PFSK-1 (cell line): Measurements from ENCODE around the gene ZC3H12C.

Experiments
- FOXP2 ChIP-seq: optimal IDR thresholded peaks from 2 replicates; pipeline ENCODE3; 2011; ENCODE audit warnings: borderline replicate concordance, control low read depth, inconsistent platforms; ENCODE audit not compliant: insufficient read depth; ENCODE audit errors: extremely low read length, extremely low read depth
- POLR2AphosphoS5 ChIP-seq: IDR thresholded peaks from 2 replicates; pipeline ENCODE4 v1.6.1; 2012; ENCODE audit warnings: low read depth, mild to moderate bottlenecking, control low read depth, low read length, moderate library complexity
- SIN3A ChIP-seq: IDR thresholded peaks from 2 replicates; pipeline ENCODE4 v1.6.1; 2012; ENCODE audit warnings: mild to moderate bottlenecking, low read length, moderate library complexity, borderline replicate concordance; ENCODE audit not compliant: insufficient read depth
- TAF1 ChIP-seq: IDR thresholded peaks from 2 replicates; pipeline ENCODE4 v1.6.1; 2012; ENCODE audit warnings: low read length, control low read depth, borderline replicate concordance; ENCODE audit not compliant: insufficient read depth
- TF ChIP-seq, protein P1 (sequence below), 2 experiments: IDR thresholded peaks; 2 replicates each; pipeline versions ENCODE4 v1.6.1 to v1.8.0; 2011 to 2012; ENCODE audit warnings: low read depth in 2 of 2, low read length in 2 of 2, control low read depth in 1 of 2, inconsistent platforms in 1 of 2, mild to moderate bottlenecking in 1 of 2, moderate library complexity in 1 of 2; ENCODE audit not compliant: insufficient read depth in 1 of 2

The ZC3H12C gene

DNA sequence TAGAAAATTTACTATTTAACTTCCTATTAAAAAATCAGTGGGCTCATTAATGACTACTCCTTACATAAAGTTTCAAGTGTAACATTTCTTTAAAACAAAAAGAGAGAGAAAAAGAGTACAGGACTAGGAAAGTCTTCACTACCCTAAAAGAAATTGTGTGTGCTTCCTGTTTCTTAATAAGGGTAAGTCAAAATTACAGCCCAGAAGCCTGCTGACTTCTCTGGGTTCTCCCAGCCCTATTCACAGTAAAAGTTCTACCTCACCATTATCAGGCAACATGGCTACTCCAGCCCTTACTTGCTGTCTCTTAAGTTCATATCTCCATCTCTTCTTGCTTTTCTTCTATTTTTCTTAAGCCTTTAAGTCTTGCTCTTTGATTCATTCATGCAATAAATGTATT lies 20.3 kb upstream of the ZC3H12C start:
- TF ChIP-seq FOXP2 = no peak
- TF ChIP-seq, protein P1, sequence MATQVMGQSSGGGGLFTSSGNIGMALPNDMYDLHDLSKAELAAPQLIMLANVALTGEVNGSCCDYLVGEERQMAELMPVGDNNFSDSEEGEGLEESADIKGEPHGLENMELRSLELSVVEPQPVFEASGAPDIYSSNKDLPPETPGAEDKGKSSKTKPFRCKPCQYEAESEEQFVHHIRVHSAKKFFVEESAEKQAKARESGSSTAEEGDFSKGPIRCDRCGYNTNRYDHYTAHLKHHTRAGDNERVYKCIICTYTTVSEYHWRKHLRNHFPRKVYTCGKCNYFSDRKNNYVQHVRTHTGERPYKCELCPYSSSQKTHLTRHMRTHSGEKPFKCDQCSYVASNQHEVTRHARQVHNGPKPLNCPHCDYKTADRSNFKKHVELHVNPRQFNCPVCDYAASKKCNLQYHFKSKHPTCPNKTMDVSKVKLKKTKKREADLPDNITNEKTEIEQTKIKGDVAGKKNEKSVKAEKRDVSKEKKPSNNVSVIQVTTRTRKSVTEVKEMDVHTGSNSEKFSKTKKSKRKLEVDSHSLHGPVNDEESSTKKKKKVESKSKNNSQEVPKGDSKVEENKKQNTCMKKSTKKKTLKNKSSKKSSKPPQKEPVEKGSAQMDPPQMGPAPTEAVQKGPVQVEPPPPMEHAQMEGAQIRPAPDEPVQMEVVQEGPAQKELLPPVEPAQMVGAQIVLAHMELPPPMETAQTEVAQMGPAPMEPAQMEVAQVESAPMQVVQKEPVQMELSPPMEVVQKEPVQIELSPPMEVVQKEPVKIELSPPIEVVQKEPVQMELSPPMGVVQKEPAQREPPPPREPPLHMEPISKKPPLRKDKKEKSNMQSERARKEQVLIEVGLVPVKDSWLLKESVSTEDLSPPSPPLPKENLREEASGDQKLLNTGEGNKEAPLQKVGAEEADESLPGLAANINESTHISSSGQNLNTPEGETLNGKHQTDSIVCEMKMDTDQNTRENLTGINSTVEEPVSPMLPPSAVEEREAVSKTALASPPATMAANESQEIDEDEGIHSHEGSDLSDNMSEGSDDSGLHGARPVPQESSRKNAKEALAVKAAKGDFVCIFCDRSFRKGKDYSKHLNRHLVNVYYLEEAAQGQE (IDR thresholded peaks at IDR 0.05; ENCODE audit: insufficient read depth in 1 of 2, low read depth in 2 of 2, low read length in 2 of 2) = no peak
- no peak for TF ChIP-seq POLR2AphosphoS5
- no peak for TF ChIP-seq TAF1
- TF ChIP-seq SIN3A = no peak

DNA sequence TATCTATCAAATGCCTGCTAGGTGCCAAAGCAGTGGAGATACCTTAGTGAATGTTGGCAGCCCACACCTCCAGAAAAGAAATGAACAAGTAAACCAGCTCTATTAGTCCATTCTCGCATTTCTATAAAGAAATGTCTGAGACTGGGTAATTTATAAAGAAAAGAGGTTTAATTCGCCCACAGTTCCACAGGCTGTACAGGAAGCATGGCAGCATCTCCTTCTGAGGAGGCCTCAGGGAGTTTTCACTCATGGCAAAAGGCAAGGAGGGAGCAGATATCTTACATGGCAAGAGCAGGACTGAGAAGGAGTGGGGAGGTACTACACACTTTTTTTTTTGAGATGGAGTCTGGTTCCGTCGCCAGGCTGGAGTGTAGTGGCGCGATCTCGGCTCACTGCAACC lies 18.7 kb upstream of the ZC3H12C start:
- TF ChIP-seq POLR2AphosphoS5 (no peak), TAF1 (no peak), SIN3A (no peak), FOXP2 (no peak)
- TF ChIP-seq, protein P1 (IDR thresholded peaks at IDR 0.05; ENCODE audit: insufficient read depth in 1 of 2, low read depth in 2 of 2, low read length in 2 of 2) = no peak

DNA sequence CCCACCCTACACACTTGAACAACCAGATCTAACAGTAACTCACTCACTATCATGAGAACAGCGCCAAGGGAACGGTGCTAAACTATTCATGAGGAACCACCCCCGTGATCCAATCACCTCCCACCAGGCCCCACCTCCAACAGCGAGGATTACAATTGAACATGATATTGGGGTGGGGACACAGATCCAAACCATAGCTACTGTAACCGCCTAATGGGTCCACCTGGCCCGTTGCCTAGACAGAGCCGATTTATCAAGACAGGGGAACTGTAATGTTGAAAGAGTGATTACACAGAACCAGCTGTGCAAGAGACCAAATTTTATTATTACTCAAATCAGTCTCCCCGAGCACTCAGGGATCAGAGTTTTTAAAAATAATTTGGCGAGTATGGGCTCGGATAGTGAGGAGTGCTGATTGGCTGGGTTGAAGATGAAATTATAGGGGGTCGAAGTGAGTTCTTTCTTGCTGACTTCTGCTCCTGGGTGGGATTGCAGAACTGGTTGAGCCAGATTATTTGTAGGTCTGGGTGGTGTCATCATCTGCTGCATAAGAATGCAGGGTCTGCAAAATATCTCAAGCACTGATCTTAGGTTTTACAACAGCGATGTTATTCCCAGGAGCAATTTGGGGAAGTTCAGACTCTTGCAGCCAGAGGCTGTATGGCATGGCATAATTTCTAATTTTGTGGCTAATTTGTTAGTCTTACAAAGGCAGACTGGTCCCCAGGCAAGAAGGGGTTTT lies 17.9 kb upstream of the ZC3H12C start:
- TF ChIP-seq, protein P1 (IDR thresholded peaks at IDR 0.05; ENCODE audit: insufficient read depth in 1 of 2, low read depth in 2 of 2, low read length in 2 of 2) = no peak
- no peak for TF ChIP-seq SIN3A
- TF ChIP-seq POLR2AphosphoS5 = no peak
- no peak for TF ChIP-seq TAF1
- no peak for TF ChIP-seq FOXP2

DNA sequence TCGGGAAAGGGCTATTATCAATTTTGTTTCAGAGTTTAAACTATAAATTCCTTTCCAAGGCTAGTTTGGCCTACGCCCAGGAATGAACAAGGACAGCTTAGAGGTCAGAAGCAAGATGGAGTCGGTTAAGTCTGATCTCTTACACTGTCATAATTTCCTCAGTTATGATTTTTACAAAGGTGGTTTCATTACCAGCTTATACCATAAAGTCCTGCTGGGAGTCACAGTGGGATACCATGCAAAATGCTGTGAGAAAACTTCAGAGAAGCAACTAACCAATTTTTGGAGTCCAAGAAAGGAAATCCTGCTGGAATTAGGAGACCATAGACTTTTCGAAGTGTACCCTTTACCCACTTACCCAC lies 17.4 kb upstream of the ZC3H12C start:
- TF ChIP-seq POLR2AphosphoS5 (no peak), SIN3A (no peak), FOXP2 (no peak), TAF1 (no peak)
- TF ChIP-seq, protein P1 (IDR thresholded peaks at IDR 0.05; ENCODE audit: insufficient read depth in 1 of 2, low read depth in 2 of 2, low read length in 2 of 2) = no peak
